HG03442 (cell line): ENCODE measurements around the gene SLC26A1.
A peak's percentile ranks its signal among the peaks of the same experiment; 100 is the strongest.
"Not testable (repeated sequence)": the region's sequence is repeated elsewhere in the genome, so short reads cannot be mapped to it uniquely, and the experiment has no call there.

ENCODE experiments used
- ATAC-seq: cut with Tn5 transposase; IDR thresholded peaks from one replicate; pipeline ENCODE4 v1.9.1; 2021; ENCODE audit warnings: mild to moderate bottlenecking, moderate library complexity; ENCODE audit not compliant: unreplicated experiment

Gene SLC26A1

DNA sequence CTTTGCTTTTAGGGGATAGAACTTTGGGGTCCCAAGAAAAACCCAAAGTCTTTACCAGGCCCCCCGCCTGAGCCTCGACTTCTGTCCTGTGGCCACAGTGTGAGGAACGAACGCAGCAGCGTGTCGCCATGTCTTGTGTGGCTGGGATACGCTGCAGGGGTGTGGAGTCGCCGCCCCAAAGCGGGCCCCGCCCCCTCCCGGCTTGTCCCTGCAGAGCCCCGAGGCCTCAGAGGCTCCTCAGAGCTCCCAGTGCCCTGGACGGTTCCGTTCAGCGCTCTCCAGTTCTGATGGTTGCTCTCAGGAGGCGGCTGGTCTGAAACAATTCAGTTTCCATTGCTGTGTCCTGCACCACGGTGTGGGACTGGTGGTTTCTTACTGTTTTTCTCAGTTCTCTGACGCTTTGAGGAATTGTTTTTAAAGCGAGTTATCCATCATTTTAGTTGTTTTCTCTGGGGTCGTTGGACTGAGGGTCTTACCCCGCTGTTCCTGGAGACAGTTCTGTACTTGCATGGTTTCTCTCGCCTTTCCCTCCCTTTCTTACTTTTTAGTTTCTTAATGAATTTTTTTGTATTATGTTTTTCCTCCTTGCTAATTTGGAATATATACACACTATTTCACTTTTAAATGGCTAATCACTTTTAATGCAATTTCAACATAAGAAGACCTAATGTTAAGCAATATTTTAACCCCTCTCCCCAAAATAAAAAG is 7.9 kb downstream of the SLC26A1 start:
- ATAC-seq: no peak

DNA sequence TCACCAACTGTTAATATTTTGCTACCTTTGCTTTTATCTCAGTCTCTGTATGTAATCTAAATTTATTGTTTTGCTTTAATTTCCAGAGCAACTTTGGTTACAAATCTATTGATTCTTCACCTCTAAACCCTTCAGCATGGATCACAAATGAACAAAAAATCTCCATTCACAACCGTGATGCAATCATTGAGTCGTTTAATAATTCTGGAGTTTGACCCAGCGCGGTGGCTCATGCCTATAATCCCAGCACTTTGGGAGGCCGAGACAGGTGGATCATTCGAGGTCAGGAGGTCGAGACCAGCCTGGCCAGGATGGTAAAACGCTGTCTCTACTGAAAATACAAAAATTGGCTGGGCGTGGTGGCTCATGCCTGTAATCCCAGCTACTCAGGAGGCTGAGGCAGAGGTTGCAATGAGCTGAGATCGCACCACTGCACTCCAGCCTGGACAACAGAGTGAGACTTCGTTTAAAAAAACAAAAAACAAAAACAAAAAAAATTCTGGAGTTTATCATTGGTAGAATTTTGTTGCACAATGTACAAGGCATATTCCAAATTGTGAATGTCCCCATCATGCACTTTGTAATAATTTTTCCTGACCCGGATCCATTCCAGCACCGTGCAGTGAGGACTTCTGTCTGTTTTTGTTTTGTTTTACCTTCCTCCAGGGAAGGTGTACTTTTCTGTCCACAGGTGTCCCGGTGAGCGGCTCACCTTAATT is 8.7 kb downstream of the SLC26A1 start:
- no peak for ATAC-seq

DNA sequence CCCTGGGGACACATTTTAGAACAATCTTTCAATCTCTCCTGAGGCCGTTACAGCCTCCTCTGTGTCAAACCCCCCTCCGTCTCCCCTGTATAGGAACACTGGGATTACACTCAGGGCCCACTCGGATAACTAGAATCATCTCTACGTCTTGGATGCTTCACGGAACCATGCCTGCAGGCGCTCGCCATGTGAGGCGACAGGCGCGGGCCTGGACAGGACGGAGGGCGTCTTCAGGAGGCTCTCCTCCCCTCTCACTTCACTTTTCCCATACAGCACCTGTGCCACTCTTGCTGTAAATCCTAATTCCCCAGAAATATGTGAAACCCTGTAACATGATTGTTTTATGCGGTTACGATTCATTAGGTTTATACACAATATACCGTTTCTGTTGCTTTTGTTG is 10.4 kb downstream of the SLC26A1 start:
- no peak for ATAC-seq

DNA sequence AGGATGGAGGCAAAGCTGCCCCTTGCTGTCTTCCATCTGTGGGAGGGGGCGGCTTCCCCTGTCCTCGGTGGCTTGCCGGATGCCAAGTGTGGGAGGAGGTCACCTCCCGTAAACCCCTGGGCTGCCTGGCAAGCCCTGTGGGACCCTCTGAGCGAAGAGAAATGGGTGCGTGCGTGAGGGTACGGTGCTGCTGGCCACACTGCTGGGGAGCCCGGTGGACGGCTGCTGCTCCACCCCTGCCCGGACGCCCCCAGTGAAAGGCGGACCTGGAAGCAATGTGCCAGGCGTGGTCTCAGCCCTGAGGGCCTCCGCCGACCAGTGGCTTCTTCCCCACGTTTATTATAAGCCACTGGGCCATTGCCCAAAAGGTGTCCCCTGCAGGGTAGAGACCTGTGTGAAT is 10.9 kb downstream of the SLC26A1 start:
- ATAC-seq: no peak

DNA sequence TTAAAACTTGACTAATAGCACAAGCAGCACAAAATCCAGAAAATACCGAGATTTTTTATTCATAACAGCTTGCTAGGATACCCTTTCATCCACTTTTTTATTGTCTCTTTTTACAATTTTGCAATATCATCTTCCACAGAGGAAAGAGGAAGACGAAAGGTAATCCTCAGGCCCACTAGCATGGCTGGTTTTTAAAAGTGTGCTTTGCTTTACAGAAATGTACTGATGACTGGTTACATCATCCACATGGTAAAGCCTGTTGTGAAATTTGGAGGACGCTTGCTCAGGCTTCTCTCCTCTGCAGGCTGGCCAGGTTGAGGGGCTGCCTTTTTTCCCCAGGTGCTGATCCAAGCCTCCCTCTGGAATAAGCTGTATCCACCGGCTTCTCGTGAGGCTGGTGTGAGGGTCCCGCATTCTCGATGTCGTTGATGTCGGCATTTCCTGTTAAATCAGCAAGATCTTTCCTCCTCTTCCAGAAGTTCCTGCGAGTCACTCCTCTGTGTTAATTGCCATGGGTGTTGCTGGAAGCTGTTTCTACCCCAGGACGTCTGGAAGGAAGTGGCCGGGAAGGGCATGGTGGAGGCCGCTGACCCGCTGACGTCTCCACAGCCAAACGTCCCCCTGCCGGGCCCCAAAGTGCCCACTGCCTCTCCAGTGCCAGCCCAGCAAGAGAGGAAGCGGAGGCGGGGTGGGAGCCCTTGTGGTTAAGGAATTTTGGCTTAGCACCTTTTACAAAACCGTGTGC is 14.1 kb downstream of the SLC26A1 start:
- no peak for ATAC-seq

DNA sequence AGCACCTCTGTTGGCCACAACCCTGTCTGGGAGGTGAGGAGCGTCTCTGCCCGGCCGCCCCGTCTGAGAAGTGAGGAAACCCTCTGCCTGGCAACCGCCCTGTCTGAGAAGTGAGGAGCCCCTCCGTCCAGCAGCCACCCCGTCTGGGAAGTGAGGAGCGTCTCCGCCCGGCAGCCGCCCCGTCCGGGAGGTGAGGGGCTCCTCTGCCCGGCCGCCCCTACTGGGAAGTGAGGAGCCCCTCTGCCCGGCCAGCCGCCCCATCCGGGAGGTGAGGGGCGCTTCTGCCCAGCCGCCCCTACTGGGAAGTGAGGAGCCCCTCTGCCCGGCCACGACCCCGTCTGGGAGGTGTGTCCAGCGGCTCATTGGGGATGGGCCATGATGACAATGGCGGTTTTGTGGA is 17.2 kb downstream of the SLC26A1 start:
- ATAC-seq: not testable (repeated sequence)

DNA sequence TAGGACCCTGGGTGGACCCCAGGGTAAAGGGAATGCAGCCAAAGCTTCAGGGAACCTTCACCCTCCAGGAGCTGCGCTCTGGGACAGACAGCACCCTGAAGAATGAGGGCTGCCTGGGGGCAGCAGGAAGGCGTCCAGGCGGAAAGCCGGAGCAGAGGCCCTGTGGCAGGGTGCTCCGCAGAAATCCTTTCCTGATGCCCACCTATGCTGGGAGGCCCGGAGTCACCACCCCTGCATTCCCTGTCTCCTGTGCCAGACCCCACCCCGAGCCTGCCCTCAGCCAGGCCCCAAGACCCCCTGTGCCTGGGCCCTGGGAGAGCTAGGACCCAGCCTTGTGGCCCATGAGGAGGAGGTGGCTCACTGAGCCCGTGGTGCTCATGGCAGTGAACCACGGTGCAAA is 18.5 kb downstream of the SLC26A1 start:
- no peak for ATAC-seq

DNA sequence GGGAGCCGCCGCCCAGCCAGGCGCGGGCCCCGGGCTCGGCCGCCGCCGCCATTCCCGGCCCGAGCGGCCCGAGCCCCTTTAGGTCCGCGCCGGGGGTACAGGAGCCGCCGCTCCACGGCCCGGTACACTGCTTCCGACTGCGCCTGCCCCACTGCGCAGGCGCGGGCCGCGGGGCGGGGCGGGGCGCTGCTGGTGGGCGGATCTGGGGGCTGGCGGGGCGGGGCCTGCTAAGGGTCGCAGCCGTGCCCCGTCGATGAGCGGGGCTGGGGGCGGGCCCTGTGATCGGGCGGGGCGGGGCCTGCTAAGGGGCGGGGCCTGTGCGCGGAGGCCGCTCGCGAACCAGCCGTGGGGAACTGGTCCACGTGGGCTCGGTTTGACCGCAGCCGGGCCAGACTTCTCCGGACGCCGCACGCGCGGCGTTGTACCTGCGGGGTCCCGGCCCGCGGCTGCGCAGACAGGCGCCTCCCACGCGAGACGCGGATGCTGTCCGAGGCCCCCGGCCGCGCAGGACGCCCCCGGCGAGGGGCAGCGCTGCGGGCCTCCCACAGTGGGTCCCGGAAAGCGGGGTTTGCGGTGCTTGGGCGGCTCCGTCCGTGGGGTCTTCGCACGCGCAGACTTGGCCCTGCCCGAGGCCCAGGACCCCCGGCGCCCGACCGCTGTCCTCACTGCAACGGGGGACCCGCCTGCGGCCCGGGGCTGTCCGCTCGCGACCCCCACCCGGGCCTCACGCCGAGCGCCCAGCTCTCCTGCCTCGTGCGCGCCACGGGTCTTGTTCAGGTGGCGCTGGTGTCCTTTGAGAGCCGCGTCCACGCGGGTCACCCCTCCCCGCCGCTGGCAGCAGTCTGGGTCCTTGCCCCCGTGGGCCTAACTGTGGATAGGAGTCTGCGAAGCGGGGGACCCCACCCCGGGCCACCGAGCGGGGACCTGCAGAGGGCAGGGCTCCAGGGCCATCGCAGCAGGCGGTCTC is 19.5 kb downstream of the SLC26A1 start, which contains the start of gene DGKQ:
TSS of gene DGKQ (minus strand) at position 139 of the 967 bp plus-strand sequence. CDS start at position 52, 87 bp downstream.
- ATAC-seq: peak; percentile 55

DNA sequence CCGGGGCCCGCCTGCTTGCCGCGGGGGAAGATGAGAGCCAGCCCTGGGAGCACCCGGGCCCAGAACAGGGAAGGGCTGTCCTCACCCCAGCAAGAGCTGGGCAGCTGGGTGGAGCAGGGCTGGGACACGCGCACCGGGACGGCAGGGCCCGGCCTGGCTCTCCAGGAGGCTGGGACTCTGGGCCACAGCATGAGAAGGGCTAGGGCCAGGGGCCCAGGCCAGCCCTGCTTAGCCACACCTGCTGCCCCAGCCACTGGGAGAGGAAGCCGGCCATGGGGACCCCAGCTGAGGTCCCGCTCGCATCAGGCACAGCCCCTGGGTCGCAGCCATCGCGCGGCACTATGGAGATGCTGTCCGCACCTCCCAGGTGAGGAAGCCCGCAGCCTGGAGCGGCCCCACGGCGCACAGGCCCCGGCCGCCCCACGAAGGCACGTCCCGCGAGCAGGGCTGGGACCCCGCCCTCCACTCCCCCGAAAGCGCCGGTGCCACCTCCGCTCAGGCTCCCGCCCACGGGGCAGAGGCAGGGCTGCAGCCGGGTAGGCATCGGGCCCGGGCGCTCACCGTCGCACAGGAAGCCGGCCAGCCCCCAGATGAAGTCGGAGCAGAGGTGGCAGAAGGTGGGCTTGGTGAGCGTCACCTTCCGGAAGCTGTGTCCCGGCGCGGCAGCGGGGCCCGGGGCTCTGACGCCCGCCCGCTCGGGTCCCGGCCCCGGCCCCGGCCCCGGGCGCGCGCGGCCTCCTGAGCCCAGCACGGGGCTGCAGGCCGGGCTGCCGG is 20.4 kb downstream of the SLC26A1 start:
- peak; percentile 30 for ATAC-seq

DNA sequence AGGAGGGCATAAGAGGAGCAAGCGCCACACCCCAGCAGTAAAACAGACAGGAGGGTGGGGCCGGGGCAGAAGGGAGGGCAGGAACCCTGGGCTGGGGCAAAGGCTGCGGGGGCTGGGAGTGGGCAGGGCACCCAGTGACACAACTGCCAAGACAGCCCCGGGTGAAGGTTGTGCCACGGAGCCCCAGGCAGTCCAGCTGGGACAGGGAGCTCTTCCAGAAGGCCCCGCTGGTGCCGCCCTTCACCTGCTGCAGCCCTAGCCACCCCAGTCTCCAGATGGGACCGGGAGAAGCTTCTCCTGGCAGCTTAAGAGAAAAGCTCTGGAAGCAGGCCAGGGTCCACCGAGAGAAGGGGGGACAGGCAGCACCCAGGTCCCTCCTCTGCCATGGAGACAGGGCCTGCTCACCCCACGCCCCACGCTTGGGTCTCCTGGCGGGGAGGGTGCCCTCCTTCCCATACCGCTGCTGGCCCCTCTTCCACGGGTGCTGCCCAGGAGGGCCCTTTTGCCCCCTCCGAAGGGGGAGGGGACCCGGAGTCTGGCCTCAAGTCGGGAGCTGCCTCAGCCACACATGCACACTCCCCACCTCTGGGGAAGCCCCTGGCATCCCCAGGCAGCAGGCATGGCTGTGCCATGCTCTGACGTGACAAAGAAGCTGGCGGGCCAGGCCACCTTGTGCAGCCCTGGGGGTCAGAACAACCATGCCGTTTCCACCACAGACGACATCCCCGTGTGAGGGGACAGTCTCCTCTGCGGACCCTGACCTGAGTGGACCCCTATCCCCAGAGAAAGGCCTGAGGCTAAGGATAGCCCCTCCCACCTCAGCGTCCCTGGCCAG is 21.3 kb downstream of the SLC26A1 start:
- ATAC-seq: no peak

DNA sequence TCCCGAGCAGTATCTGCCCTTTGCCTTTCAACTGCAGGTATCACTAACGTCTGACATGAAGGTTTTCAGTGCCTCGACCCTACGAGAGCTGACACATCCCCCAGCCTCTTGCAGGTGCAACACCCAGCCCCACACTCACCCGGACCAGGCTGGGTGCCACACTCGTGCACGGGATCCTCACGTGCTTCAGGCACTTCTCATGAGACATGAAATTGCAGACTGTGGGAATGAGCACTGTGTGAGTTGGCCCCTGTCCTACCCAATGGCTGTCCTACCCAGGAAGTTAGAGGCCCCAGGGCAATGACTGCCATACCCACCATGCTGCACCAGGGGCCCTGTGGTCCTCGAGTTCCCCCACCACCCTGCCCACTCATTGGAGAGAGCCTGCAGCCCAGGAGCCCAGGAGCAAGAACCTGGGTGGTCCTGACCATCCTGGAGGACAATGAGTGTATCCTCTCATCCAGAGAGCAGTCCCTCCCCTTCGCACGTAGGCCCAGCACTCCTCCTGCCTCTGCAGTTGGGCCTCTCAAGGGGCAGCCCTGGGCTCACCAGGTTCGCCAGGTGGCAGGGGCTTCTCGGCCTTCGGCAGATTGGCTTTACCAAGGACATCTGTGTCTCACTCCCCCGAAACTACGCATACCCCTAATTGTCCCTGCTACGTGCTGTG is 22.2 kb downstream of the SLC26A1 start:
- no peak for ATAC-seq

DNA sequence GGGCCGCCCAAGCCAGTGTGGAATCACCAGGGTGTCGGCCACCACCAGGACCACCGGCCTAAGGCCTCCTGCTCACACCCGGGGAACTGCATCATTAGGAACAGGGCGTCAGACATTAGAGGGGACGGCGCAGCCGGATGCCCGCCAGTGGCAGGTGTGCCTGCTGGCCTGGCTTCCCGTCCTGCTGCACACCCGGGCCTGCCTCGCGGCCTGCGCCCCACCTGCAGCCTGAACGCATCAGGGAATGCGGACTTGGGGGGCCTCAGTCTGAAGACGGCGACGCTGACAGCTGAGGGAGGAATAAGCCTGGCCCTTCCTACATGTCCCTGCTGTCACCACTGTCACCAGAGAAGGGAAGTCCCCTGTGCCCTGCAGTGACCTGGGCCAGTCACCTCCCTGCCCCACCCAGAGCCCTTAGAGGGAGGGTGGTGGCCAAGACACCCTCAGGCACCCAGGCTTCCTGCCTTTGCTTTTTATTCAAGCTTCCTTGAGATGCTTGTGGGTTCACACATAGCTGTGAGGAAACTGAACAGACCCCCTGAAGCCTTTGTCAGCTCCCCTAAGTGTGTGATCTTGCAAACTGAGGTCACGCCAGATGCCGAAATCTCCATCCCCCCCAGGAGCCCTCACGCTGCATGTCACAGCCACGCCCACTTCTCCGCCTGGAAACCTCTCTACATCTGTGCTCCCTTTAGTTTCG is 23.0 kb downstream of the SLC26A1 start:
- no peak for ATAC-seq

DNA sequence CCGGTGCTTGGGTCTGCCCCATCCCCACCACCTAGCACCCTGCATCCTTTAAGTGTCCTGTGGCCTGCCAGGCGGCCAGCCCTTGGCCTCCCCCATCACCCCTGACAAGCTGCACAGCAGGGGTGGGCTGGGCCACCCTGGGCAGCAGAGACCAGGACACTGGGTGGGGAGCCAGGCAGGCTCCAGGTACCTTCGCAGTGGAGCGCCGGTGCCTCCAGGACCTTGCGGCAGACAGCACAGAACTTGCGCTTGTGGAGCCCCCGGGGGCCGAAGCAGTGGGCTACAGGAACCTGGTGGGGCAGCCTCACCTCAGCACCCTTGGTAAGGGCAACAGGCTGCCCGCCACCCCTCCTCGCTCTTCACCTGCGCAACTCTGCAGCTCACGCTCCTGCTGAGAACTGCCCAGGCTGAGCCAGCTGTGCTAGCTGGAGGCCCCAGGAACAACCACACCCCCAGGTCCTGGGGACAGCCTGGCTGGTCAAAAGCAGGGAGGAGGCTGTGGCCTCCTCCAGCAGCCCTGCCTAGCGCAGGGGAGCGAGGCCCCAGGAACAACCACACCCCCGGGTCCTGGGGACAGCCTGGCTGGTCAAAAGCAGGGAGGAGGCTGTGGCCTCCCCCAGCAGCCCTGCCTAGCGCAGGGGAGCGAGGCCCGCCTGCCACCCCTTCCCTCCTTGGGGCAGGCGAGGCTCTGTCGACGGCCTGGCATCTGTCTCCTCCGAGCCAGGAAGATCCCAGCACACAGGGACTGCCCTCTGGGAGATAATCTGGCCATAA is 24.4 kb downstream of the SLC26A1 start:
- no peak for ATAC-seq

DNA sequence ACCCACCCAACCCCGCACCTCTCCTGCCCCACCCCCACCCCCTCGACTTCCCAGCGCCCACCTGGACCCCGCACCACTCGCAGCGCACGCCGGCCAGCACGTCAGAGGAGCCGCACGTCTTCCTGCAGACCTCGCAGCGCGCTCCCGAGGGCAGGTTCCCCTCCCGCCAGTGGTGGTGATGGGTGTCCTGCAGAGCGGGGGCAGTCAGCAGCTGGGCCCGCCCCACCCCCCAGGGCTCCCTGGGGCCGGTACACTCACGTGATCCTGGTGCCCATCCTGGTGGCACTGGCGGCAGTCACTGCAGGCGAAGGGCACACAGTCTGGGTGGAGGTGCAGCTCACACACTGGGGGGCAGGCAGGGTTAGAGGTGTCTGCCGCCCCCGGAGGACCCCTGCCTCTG is 25.0 kb downstream of the SLC26A1 start:
- ATAC-seq: no peak

DNA sequence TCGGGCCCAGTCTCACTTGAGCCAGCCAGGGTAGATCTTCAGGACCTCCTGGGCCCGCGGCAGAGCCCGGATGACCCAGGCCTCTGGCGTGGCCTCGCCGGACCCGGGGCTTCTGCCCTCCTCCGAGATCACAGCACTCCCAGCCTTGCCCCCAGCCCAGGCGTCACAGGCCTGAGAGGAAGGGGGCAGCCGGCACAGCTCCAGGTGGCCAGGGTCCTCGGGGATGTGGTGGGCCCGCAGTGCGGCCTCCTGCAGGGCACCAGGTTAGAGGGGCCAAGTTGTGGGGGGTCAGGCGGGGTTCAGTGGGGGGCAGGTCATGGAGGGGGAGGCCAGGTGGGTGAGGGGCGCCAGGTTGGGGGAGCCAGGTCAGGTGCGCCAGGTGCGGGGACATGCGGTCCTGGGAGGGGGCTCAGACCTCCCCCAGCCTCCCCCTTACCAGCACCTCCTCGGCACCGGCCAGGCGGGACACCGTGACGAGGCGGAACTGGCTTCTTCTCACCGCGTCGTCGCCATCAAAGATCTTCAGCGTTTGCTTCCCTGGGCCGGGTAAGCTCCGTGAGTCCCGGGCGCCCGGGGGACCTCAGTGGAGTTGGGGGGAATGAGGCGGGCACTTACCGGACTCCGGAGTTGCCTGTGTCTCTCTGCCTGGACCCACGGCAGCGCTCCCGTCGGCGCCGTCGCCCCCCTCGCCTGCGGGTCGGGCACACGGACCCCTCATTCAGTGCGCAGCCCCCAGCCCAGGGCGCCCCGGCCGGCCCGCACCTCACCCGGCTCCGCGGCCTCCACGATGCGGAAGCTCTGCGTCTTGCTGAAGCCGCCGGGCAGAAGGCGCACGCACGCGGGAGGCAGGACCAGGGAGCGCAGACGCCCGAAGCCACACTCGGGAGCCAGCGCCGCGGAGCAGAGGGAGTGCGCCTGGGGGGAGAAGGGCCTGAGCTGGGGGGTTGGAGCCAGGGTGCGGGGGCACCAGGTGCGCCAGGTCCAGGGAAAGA is 25.8 kb downstream of the SLC26A1 start:
- ATAC-seq: no peak
